Measurements from ENCODE around the gene ZNF415.

Gene ZNF415

DNA sequence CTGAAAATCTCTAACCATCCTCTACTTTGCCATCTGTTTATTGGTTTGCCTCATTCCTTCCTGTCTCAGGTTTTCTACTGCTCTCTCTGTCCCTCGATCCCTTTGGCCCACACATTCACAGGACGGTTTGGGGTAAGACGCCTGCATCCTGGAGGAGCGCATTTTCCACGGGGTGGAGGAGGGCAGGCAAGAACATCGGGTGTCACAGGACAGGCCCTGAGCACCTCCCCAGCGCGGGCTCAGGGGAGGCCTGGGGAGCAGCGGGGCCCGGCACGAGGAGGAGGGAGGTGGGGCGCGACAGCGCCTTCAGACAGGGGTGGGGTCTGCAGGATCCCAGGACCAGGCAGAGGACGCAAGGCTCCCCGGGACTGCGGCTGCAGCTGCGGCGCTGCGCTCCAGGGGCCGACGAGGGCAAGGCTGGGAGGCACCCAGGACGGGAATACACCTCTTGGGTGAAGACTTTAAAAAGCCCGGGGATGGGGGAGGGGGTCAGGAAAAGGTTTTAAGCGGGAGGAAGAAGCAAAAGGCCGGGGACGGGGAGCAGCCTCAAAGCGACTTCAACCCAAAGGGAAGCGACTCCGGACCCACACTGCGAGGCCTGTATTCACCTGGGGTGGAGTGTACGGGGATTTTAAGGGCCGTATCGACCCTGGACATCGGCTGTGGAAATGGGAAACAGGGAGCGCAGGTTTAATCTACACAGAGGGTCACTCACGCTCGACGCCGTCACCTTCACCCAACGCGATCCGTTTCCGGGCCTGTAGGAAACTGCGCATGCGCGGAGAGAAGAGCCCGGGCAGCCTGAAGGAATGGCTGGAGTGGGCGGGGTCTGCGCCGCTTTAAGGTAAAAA is at the start of gene ZNF415:
ZNF415 (minus strand) TSS at position 770 of the 851 bp plus-strand sequence. CDS start 10,234 bp downstream, outside the sequence.
- peaks cover 10% of the 10 kb centered on the region for H3K27me3 Mint-ChIP-seq
- H3K36me3 Mint-ChIP-seq (ENCODE audit: low read depth): peaks cover 37% of the 10 kb centered on the region
- DNase-seq: peak; percentile 44
- no peak for ATAC-seq
- peaks cover 5% of the 10 kb centered on the region for H3K4me1 Mint-ChIP-seq
- H3K9me3 Mint-ChIP-seq: peaks cover 44% of the 10 kb centered on the region
- H3K27ac Mint-ChIP-seq: no peak within 1 kb of the TSS
- peak within 1 kb of the TSS; percentile 48 for H3K4me3 Mint-ChIP-seq

DNA sequence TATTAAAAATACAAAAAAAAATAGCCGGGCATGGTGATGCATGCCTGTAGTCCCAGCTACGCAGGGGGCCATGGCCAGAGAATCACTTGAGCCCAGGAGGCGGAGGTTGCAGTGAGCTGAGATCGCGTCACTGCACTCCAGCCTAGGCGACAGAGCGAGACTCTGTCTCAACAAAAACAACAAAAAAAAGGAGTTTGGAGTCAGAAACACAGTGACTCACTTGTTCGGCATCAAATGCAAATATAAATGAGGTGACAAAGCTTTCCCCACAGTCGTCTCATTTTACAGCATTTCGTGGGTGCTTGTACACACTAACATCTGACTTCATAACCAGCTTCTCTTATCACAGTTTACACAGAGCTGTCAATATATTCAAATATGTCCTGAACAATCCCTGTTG is 49.5 kb upstream of the ZNF415 start:
- no peaks in the 10 kb centered on the region for H3K27me3 Mint-ChIP-seq
- H3K36me3 Mint-ChIP-seq (ENCODE audit: low read depth): peaks cover 63% of the 10 kb centered on the region
- no peak for ATAC-seq
- H3K9me3 Mint-ChIP-seq: peaks cover 33% of the 10 kb centered on the region
- H3K4me1 Mint-ChIP-seq: no peaks in the 10 kb centered on the region
- no peak overlapping the region for H3K4me3 Mint-ChIP-seq
- no peak overlapping the region for H3K27ac Mint-ChIP-seq
- no peak for DNase-seq

DNA sequence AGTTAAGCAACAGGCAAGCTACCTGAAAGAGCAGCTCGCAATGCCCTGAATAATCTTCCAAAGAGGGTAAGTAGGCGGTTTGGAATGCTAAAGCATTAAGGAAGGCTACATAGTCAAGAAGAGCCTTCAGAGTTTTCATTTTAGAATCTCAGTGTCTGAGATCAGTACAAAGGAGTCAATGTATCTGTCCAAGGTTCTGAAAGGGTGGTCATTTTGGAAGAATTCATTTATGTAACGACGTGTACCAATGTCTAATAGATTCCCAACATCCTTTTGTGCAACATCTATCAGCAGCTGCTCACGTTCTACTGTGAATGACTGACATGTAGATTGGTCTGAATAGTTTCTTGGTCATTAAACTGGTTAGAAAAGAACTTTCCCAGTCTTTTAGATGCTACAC is 45.3 kb upstream of the ZNF415 start:
- peaks cover 71% of the 10 kb centered on the region for H3K36me3 Mint-ChIP-seq (ENCODE audit: low read depth)
- H3K27ac Mint-ChIP-seq: no peak overlapping the region
- no peaks in the 10 kb centered on the region for H3K4me1 Mint-ChIP-seq
- DNase-seq (no peak), ATAC-seq (no peak)
- H3K27me3 Mint-ChIP-seq: no peaks in the 10 kb centered on the region
- peaks cover 49% of the 10 kb centered on the region for H3K9me3 Mint-ChIP-seq
- H3K4me3 Mint-ChIP-seq: no peak overlapping the region

DNA sequence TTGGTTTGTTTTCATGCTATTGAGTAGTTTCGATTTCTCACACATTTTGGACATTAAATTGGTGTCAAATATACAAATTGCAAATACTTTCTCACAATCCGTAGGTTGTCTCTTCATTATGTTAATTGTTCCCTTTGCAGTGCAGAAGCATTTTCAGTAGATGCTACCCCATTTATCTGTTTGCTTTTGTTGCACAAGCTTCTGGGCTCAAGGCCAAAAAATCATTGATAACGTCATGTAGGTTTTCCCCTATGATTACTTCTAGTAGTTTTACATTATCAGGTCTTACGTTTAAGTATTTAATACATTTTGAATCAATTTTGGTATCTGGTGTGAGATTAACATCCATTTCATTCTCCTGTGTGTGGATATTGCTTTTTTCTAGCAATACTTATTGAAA is 40.2 kb upstream of the ZNF415 start:
- no peak overlapping the region for H3K27ac Mint-ChIP-seq
- H3K4me3 Mint-ChIP-seq: no peak overlapping the region
- H3K27me3 Mint-ChIP-seq: no peaks in the 10 kb centered on the region
- peaks cover 55% of the 10 kb centered on the region for H3K9me3 Mint-ChIP-seq
- H3K4me1 Mint-ChIP-seq: no peaks in the 10 kb centered on the region
- DNase-seq (no peak), ATAC-seq (no peak)
- H3K36me3 Mint-ChIP-seq (ENCODE audit: low read depth): peaks cover 51% of the 10 kb centered on the region

DNA sequence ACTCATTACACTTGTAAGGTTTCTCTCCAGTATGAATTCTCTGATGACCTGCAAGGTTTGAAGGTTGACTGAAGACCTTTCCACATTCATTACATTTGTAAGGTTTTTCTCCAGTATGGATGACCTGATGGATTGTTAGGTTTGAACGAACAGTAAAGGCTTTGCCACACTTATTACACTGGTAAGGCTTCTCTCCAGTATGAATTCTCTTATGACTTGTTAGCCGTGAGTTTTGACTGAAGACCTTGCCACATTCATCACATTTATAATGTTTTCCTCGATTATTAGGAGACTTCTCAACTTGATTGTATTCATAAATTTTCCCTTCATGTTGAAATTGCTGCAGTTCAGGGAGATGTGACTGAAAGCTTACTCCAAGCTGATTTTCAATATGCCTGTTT is 33.0 kb upstream of the ZNF415 start:
- no peak for DNase-seq
- H3K9me3 Mint-ChIP-seq: peaks cover 51% of the 10 kb centered on the region
- no peak overlapping the region for H3K4me3 Mint-ChIP-seq
- peaks cover 51% of the 10 kb centered on the region for H3K36me3 Mint-ChIP-seq (ENCODE audit: low read depth)
- H3K4me1 Mint-ChIP-seq: no peaks in the 10 kb centered on the region
- H3K27me3 Mint-ChIP-seq: no peaks in the 10 kb centered on the region
- no peak for ATAC-seq
- H3K27ac Mint-ChIP-seq: no peak overlapping the region

DNA sequence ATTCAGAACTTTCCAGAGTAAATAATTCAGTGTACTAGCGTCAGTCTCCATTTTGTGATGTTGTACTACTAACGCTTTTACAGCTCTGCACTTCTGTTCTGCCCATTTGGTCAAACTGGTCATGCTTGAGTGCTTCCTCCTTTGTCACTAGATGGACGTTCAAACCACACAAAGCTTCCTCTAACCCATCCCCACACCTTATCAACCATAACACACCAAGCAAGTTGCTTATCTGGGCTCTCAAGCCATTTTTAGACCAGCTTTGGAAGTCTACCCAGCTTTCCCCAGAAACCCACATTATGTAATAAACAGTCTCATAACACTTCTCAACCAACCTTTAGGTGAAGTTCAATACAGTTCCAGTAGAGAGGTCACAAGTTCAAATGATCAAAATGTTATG is 28.4 kb upstream of the ZNF415 start:
- Mint-ChIP-seq H3K27me3 (no peaks in the 10 kb centered on the region), H3K27ac (no peak overlapping the region), H3K36me3 (ENCODE audit: low read depth) (peaks cover 53% of the 10 kb centered on the region), H3K4me3 (no peak overlapping the region), H3K4me1 (peaks cover 19% of the 10 kb centered on the region), H3K9me3 (peaks cover 67% of the 10 kb centered on the region)
- ATAC-seq (no peak), DNase-seq (no peak)

DNA sequence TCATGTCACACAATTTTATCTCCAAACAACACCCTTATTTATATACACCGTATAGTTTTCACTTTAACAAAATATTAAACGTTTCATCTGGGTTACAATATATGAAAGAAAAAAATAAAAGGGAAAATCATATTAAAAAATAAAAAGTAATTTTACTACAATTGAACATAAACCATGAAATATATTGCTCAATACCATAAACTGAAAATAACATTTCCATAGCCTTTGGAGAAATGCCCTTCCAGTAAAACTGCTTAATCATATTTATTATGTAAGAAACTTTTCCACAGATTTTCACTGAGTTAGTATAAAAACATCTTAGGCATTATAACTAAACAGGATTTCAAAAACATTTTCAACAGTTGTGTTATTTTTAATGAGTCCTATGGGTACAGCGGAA is 27.6 kb upstream of the ZNF415 start:
- peaks cover 19% of the 10 kb centered on the region for H3K4me1 Mint-ChIP-seq
- H3K27me3 Mint-ChIP-seq: no peaks in the 10 kb centered on the region
- ATAC-seq (no peak), DNase-seq (no peak)
- peaks cover 50% of the 10 kb centered on the region for H3K36me3 Mint-ChIP-seq (ENCODE audit: low read depth)
- no peak overlapping the region for H3K27ac Mint-ChIP-seq
- no peak overlapping the region for H3K4me3 Mint-ChIP-seq
- H3K9me3 Mint-ChIP-seq: peaks cover 60% of the 10 kb centered on the region

DNA sequence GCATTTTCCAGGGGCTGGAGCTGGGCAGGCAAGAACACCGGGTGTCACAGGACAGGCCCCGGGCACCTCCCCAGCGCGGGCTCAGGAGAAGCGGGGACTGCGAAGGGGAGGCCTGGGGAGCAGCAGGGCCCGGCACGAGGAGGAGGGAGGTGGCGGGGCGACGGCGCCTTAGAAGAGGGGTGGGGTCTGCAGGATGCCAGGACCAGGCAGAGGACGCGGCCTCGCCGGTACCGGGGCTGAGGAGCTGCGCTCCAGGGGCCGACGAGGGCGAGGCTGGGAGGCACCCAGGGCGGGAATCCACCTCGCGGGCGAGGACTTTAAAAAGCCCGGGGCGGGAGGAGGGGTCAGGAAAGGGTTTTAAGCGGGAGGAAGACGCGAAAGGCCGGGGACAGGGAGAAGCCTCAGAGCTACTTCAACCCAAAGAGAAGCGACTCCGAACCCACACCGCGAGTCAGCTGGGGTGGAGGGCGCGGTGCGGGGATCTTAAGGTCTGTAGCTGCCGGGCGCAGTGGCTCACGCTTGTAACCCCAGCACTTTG is 25.5 kb upstream of the ZNF415 start:
- ATAC-seq: peak; percentile 34
- Mint-ChIP-seq H3K4me1 (peaks cover 19% of the 10 kb centered on the region), H3K27me3 (no peaks in the 10 kb centered on the region), H3K36me3 (ENCODE audit: low read depth) (peaks cover 52% of the 10 kb centered on the region), H3K4me3 (peak overlapping the region; percentile 80), H3K9me3 (peaks cover 59% of the 10 kb centered on the region), H3K27ac (peak overlapping the region; percentile 71)
- peak; percentile 33 for DNase-seq

DNA sequence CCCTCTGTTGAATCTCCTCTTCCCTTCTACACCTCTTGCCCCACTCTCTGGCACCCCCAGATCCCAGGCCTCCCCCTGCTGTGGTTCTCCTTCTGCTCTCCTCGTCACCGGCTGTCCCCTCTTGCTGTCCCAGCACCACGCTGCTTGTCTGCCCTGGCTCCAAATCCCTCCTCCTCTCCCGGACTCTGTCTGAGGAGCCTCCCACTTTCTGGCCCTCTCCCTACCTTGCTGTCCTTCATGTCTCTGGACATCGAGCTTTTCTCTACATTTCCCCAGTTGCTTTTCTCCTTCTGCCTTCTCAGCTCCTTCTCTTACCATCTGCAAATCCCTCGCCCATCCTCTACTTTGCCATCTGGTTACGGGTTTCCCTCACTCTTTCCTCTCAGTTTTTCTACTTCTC is 24.9 kb upstream of the ZNF415 start:
- H3K9me3 Mint-ChIP-seq: peaks cover 60% of the 10 kb centered on the region

DNA sequence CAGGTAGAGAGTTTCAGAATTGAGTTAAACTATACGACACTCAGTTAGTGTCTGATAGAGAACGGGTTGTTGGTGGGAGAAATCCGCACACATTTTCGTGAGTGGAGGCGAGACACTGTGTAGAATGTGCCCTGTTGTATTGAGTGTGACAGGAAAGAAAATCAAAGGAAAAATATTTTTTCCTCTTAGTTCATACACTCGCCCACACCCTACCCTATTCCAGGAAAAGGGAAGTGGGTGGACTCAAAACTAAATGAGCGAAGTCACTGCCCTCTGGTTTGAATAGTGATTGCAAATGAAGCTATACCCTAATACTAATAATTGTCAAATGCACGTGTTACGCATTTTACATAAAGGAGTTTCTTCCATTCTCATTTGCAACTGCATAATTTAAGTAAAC is 24.1 kb upstream of the ZNF415 start:
- Mint-ChIP-seq H3K36me3 (ENCODE audit: low read depth) (peaks cover 60% of the 10 kb centered on the region), H3K9me3 (peaks cover 60% of the 10 kb centered on the region), H3K4me1 (peaks cover 19% of the 10 kb centered on the region), H3K27me3 (no peaks in the 10 kb centered on the region), H3K4me3 (no peak overlapping the region), H3K27ac (no peak overlapping the region)
- no peak for ATAC-seq
- DNase-seq: no peak

More for the DNA sequence above, 24.9 kb upstream of the ZNF415 start:
- Mint-ChIP-seq H3K27ac (no peak overlapping the region), H3K4me1 (peaks cover 19% of the 10 kb centered on the region), H3K4me3 (peak overlapping the region; percentile 80), H3K36me3 (ENCODE audit: low read depth) (peaks cover 56% of the 10 kb centered on the region), H3K27me3 (no peaks in the 10 kb centered on the region)
- ATAC-seq (no peak), DNase-seq (no peak)

DNA sequence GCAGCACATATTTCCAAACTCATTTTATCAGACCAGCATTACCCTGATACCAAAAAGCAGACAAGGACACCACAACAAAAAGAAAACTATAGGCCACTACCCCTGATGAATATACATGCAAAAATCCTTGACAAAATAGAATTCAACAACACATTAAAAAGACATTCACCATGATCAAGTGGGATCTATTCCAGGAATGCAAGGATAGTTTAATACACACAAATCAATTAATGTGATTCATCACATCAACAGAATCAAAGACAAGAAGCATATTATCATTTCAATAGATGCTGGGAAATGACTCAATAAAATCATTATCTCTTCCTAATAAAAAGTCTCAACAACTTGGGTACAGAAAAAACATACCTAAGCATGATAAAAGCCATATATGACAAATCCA is 14.9 kb upstream of the ZNF415 start:
- Mint-ChIP-seq H3K36me3 (ENCODE audit: low read depth) (peaks cover 83% of the 10 kb centered on the region), H3K4me3 (no peak overlapping the region), H3K27ac (no peak overlapping the region), H3K27me3 (no peaks in the 10 kb centered on the region), H3K4me1 (no peaks in the 10 kb centered on the region), H3K9me3 (peaks cover 59% of the 10 kb centered on the region)
- ATAC-seq (no peak), DNase-seq (no peak)

DNA sequence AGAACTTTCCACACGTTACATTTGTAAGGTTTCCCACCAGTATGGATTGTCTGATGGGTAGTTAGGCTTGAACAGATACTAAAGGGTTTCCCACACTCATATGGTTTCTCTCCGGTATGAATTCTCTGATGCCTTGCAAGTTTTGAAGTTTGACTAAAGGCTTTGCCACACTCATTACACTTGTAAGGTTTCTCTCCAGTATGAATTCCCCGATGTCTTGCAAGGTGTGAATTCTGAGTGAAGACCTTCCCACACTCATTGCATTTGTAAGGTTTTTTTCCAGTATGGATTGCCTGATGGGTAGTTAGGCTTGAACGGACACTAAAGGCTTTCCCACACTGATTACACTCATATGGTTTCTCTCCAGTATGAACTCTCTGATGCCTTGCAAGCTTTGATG is 7.6 kb upstream of the ZNF415 start:
- peaks cover 59% of the 10 kb centered on the region for H3K36me3 Mint-ChIP-seq (ENCODE audit: low read depth)
- no peak overlapping the region for H3K27ac Mint-ChIP-seq

DNA sequence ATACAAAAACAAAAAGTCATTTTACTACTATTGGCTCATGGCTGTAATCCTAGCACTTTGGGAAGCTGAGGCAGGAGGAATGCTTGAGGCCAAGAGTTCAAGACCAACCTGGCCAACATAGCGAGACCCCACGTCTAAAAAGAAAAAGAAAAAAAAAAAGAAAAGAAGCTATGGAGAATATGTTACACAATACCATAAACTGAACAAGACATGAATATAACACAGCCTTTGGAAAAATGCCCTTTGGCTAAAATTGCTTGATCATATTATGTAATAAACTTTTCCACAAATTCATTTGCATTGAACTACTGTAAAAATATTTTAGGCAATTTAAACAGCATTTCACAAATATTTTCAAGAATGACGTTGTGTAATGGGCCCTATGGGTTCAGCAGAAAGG is 3.7 kb upstream of the ZNF415 start:
- Mint-ChIP-seq H3K4me3 (no peak overlapping the region), H3K9me3 (peaks cover 65% of the 10 kb centered on the region), H3K27ac (no peak overlapping the region), H3K4me1 (peaks cover 5% of the 10 kb centered on the region), H3K36me3 (ENCODE audit: low read depth) (peaks cover 47% of the 10 kb centered on the region), H3K27me3 (peaks cover 6% of the 10 kb centered on the region)
- DNase-seq (no peak), ATAC-seq (no peak)

More for the DNA sequence above, 7.6 kb upstream of the ZNF415 start:
- Mint-ChIP-seq H3K27me3 (no peaks in the 10 kb centered on the region), H3K4me3 (no peak overlapping the region), H3K4me1 (no peaks in the 10 kb centered on the region), H3K9me3 (peaks cover 74% of the 10 kb centered on the region)
- no peak for DNase-seq
- ATAC-seq: no peak

DNA sequence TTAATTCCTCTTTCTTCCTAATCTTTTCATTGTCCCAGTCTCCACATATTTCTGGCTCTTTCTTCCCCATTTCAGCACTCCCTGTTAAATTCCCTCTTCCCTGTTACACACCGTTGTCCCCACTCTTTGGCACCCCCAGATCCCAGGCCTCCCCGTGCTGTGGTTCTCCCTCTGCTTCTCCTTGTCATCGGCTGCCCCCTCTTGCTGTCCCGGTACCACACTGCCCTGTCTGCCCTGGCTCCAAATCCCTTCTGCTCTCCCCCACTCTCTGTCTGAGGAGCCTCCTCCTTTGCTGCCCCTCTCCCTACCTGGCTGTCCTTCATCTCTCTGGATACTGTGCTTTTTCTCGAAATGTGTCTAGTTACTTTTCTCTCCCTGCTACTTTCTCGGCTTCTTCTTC is 983 bp downstream of the ZNF415 start:
- peak overlapping the region; percentile 48 for H3K4me3 Mint-ChIP-seq
- H3K27ac Mint-ChIP-seq: no peak overlapping the region
- peaks cover 5% of the 10 kb centered on the region for H3K4me1 Mint-ChIP-seq
- peaks cover 10% of the 10 kb centered on the region for H3K27me3 Mint-ChIP-seq
- H3K36me3 Mint-ChIP-seq (ENCODE audit: low read depth): peaks cover 35% of the 10 kb centered on the region
- no peak for DNase-seq
- no peak for ATAC-seq
- peaks cover 43% of the 10 kb centered on the region for H3K9me3 Mint-ChIP-seq

DNA sequence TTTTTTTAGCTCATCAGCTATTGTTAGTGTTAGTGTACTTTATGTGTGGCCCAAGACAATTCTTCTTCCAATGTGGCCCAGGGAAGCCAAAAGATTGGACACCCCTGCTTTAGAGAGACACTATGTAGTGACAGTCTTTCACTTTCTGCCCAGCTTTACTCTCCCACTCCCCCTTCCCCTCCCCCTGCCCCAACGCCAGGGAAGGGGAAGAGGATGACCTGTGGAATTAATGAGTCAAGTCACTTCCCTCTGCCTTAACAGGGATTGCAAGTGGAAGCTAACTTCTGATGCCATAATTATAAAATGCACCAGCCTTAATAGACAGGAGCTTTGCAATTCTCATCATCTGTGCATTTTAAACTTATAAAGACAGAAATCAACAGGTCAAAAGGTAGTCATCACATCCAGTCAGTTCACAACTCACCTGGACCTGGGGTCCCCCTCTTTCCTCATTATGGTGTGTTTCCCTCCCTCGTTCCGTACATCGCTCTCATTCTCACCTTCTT is 1.6 kb downstream of the ZNF415 start:
- no peak overlapping the region for H3K4me3 Mint-ChIP-seq
- ATAC-seq: no peak

More for the DNA sequence above, 1.6 kb downstream of the ZNF415 start:
- no peak for DNase-seq
- no peak overlapping the region for H3K27ac Mint-ChIP-seq
- H3K9me3 Mint-ChIP-seq: peaks cover 37% of the 10 kb centered on the region
- H3K27me3 Mint-ChIP-seq: peaks cover 10% of the 10 kb centered on the region
- H3K36me3 Mint-ChIP-seq (ENCODE audit: low read depth): peaks cover 33% of the 10 kb centered on the region
- peaks cover 5% of the 10 kb centered on the region for H3K4me1 Mint-ChIP-seq
